SW480 (cell line): ENCODE results near the gene F8.
A peak's percentile ranks its signal among the peaks of the same experiment; 100 is the strongest.

Source experiments
- DNase-seq: peaks from one replicate; pipeline ENCODE4 v3.0.0-alpha.2; 2016; ENCODE audit warnings: low spot score

F8 gene

GRCh38 chrX:154813801-154814200 lies 208.7 kb downstream of the F8 start:
- no peak for DNase-seq

- no peak for DNase-seq
Observed at GRCh38 chrX:154812341-154813101, 210.0 kb downstream of the F8 start.

DNA sequence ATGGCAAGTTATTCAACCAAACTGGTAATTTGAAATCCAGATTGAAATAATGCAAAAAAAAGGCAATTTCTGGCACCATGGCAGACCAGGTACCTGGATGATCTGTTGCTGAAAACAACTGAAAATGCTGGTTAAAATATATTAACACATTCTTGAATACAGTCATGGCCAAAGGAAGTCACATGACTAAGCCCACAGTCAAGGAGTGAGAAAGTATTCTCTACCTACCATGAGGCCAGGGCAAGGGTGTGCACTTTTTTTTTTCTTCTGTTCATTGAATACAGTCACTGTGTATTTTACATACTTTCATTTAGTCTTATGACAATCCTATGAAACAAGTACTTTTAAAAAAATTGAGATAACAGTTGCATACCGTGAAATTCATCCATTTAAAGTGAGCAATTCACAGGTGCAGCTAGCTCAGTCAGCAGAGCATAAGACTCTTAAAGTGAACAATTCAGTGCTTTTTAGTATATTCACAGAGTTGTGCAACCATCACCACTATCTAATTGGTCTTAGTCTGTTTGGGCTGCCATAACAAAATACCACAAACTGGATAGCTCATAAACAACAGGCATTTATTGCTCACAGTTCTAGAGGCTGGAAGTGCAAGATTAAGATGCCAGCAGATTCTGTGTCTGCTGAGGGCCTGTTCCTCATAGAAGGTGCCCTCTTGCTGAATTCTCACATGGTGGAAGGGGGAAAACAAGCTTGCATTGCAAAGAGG lies 212.4 kb downstream of the F8 start:
- DNase-seq: no peak

GRCh38 chrX:154806837-154807501 lies 215.6 kb downstream of the F8 start:
- DNase-seq: no peak

DNA sequence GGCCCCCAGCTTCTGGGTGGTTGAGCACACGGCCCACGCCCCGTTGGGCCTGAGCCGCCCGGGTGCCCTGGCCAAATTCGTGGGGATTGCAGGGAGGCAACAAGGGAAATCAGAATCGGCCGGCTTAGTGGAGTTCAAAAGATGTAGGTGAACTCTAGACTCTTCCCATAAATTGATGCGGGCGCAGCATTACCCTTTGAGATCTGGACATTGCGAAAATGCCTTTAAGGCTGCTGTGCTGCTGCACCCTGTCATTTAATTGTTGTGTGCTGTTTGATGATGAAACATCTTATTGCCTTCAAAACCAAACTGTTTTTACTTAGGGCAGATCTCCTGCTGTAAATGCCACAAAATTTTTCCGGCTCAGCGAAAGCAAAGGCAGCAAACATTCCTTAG lies 216.8 kb downstream of the F8 start:
- peak; percentile 44 for DNase-seq

- peak; percentile 60 for DNase-seq
Observed at GRCh38 chrX:154804957-154805695, 217.4 kb downstream of the F8 start, which contains the start of gene MPP1. TSS of gene MPP1 (minus strand) at chrX:154805485. CDS start at chrX:154805373, 112 bp downstream.

- DNase-seq: no peak
Observed at GRCh38 chrX:154804261-154804956, 218.1 kb downstream of the F8 start.

DNA sequence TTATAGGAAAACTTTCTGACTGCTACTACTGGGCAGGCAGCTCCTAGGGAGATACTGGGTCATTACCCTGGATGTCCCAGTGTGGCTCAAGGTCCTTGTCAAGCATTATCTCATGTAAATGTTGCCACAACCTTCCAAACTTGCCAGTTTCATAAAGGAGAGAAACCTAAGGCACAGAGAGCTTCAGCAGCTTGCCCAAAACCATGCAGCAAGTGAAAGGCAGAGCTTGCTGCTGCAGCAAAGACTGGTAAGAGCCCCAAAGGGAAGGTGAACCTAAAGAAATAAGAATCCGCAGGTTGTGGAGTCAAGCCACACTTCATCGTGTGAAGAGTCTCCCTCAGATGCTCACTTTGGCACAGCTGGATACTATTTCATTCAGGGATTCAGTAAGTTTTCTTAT lies 219.6 kb downstream of the F8 start:
- DNase-seq: no peak

GRCh38 chrX:154800478-154801210 lies 221.9 kb downstream of the F8 start:
- no peak for DNase-seq

DNA sequence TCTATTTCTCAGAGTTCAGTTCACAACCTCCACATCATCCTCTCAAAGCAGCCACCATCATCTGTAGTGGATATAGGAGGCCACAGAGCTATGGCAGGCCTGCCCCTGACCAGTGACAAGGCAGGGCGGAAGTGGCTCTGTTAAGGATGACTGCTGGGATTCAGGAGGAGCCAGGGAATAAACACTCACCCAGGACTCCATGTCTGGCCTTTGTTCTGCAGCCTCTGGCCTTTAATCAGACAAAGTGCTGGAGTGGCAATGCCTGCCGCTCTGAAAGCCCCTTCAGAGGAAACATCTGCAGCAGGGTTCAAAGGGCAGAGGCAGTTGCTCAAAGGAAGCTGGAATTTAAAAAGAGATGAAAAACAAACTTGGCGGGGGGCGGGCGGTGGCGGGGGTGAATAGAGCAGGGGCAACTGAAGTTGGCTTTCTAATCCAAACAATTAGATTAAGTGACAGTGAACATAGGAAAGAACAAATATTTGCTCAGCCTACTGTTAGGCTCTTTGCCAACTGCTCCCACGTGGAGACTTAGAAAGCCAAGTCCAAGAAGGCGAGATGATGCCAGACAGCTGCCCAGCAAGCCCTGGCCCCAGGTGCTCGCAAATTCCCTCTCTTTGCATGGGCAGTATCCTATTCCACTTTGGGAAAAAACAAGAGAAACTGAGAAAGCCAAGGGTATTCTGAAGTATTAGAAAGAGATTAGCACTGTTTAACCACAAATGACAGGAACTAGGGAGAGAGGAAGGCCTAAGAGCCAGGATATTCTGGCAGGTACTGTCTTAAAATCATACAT lies 222.8 kb downstream of the F8 start:
- no peak for DNase-seq

- DNase-seq: no peak
Observed at GRCh38 chrX:154797006-154797405, 225.5 kb downstream of the F8 start.

- no peak for DNase-seq
Observed at GRCh38 chrX:154795016-154795415, 227.5 kb downstream of the F8 start.

GRCh38 chrX:154793084-154793795 lies 229.3 kb downstream of the F8 start:
- no peak for DNase-seq

DNA sequence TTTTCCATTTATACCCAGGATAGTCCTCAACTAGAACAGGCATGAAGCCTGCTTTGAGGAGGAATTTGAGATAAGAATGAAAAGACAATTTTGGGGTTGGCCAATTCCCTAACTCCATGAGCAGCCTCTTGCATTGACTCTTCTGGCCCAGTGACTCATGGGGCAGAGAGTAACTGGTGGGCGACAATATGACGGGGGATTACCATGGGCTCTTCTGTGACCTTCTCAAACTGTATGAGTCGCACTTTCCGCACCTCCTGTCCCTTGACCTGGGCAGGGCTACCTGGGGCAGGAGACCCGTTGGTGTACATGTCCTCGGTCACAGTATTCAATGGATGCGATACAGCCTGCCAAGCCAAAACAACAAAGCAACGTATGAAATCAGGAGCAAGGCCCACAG lies 230.6 kb downstream of the F8 start:
- no peak for DNase-seq

- DNase-seq: no peak
Observed at GRCh38 chrX:154791467-154791866, 231.1 kb downstream of the F8 start.
